GM12892 (cell line): ENCODE results near the gene UBE3D.
"Not testable (repeated sequence)": the region's sequence is repeated elsewhere in the genome, so short reads cannot be mapped to it uniquely, and the experiment has no call there.

Experiments used
- DNase-seq: peaks from one replicate; pipeline ENCODE4 v3.0.0; 2011; ENCODE audit not compliant: insufficient read length
- FAIRE-seq: peaks from 2 replicates; lab custom pipeline; 2011; peaks lifted over from hg19 to GRCh38; lab: Jason Lieb, UNC
- POLR2A ChIP-seq: IDR thresholded peaks from 2 replicates; pipeline ENCODE4 v1.6.1; 2011; ENCODE audit warnings: low read depth, low read length, control low read depth
- POLR2AphosphoS5 ChIP-seq: IDR thresholded peaks from 2 replicates; pipeline ENCODE4 v1.6.1; 2011; ENCODE audit warnings: low read depth, low read length, control low read depth
- TAF1 ChIP-seq: IDR thresholded peaks from 2 replicates; pipeline ENCODE4 v1.6.1; 2011; ENCODE audit warnings: low read depth, mild to moderate bottlenecking, control low read depth, low read length, borderline replicate concordance

The UBE3D gene

DNA sequence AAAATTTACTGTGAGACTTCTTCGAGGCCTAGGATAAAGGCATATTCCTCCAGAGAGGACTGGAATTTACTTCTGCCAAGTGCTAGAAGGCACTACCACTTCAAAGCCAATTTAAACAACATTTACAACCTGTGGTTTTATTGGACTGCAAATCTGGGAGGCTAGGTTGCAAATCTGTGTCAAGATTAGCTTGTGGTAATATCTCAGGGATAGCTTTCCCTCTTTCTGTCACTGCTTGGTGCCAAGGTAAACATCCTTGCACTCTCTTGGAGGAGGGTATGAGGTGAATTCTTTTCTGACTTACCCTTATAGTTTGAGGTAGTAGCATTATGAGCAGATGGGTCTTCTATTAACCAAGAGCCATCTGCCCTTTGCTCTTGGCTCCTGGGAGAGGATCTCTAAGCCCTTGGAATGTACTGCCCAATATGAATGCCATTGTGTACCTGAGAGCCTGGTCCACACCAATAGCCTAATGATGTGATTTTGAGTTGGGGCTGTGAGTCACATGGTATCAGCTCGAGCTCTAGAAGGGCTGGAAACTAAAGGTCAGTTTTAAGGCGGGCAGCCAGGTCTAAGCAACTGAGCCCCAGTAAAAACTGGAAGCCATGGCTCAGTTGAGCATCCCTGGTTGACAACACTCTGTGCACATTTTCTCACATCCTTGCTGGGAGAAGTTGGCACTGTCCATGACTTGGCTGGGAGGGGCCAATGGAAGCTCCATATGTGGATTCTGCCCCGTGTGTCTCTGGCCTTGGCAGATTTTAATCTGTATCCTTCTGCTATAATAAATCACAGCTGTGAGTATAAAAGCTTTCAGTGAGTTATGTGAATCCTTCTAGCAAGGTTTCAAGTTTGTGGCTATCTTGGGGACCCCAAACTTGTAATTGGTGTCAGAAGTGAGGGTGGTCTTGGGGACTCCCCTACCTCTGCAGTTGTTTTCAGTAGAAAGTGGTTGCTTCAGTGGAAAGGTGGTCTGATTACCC is 188.1 kb downstream of the UBE3D start:
- no peak for DNase-seq
- TF ChIP-seq POLR2A (no peak), POLR2AphosphoS5 (no peak), TAF1 (no peak)
- FAIRE-seq, result no peak

DNA sequence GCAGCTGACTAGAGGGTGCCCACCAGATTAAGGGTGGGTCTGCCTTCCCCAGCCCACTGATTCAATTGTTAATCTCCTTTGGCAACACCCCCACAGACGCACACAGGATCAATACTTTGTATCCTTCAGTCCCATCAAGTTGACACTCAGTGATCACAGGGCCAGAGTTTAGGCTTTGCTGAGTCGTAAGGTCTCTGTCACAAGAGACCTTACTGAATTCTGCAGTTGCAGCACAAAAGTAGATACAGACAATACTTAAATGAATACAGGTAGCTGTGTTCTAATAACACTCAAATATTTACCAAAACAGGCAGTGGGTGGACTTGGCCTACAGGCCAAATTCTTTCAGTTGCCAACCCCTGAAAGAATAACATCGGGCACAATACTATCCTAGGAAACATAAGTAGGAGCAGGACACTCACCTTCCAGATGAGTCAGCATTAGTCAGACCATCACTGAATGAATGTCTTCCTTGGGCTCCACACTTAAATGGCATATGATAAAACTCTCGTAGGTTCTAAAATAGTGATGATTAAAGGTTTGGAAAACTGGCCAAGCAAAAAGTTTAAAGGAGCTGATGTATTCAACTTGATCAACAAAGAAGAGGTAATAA is 190.0 kb downstream of the UBE3D start:
- FAIRE-seq (no peak), DNase-seq (no peak)

DNA sequence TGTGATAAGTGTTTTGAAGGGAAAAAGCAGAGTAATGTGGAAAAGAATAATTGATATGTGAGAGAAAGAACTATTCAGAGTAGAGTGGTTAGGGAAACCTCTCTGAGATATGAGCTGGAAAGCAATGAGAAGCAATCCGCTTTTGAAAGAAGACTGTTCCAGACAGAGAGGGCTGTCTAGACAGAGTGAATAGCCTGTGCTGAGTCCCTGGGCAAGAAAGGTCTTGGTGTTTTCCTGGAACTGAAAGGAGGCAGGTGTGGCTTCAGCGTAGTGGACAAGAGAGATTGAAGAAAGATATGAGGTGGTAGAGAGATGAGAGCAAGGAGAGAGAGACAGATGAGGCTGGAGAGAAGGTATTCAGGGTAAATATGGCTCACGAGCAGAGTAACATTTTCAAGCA is 190.8 kb downstream of the UBE3D start:
- TF ChIP-seq POLR2A (no peak), TAF1 (no peak), POLR2AphosphoS5 (no peak)
- no peak for DNase-seq
- FAIRE-seq, result no peak

More for the DNA sequence above, 190.0 kb downstream of the UBE3D start:
- no peak for TF ChIP-seq TAF1

DNA sequence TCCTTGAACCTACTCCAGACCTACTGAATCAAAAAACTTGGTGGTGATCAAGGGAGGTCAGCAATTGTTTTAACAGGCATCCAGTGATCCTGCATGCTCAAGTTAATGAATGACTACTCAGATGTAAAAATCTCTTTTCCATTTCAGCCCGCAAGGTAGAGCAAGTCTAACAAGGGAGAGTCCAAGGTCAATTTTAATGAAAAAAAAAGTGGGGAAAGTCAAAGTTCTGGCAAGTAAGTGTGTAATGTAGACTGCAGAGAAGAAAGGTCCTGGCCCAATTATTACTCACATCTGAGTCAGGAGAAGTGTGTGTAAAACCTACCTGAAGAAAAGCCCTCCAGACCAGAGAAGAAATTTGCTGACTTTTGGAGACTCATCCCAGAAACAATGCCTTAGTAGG is 193.5 kb downstream of the UBE3D start:
- no peak for DNase-seq
- no peak for TF ChIP-seq POLR2A
- TF ChIP-seq POLR2AphosphoS5, result no peak
- no peak for FAIRE-seq

DNA sequence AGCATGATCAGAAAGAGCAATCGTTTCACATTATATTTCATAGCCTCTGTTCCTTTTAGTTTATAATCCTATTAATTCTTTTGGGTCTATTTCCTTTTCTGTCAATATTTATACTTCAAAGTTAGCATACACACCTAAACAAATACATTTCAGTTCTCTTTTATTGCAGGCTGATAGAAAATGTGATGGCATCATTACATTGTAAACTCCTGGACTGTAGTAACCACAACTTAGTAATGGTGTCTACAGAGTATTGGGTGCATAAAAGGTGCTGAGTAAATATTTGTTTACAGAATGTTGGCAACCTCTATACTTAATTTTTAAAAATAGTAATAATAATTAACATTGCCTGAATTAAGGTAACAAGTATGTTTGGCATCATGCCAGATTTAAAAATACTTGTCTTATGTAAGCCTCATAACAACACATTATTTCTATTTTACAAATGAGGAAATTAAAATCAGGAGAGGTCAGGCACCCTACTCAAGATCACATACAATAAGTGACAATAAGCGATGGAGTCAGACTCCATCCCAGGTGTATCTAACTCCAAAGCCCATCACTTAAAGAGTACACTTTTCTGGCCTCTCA is 195.0 kb downstream of the UBE3D start:
- no peak for TF ChIP-seq POLR2A
- TF ChIP-seq TAF1, result no peak
- TF ChIP-seq POLR2AphosphoS5, result no peak
- DNase-seq (no peak), FAIRE-seq (no peak)

DNA sequence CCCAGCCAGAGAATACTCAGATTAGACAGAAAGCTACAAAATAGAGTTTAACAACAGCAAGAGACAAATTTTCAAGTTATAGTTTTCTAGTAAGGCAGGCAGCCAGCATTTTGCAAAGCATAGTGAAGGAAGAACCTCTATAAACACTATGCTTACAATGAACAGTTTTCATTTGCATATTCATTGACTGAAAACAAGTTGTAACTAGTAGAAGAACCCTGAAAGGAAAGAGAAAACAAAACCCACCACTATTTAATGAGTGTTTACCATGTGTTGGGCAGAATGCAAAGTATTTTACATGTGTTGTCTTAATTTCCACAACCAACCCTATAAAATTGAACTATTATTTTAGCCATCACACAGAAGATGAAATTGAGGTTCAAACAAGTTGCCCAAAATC is 196.1 kb downstream of the UBE3D start:
- DNase-seq (no peak), FAIRE-seq (no peak)
- TF ChIP-seq POLR2A (no peak), TAF1 (no peak), POLR2AphosphoS5 (no peak)

DNA sequence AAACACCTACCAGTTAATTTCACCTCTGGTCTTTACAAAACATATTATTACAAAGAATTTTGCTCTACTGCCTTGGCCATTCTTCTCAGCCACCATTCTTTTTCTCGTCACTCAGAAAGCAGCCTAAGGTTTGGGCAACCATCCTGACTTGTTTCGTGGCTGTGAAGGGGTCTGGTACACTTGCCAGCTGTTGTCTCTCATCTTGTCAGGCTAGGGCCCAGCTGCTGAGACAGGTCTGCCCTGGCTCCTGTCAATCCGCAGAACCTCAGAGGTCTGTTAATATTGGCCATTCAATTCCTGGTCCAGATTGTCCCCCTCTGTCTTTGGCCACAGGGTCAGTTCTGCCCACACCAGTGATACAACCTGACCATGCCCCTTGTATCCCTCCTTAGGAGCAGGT is 197.7 kb downstream of the UBE3D start:
- DNase-seq (no peak), FAIRE-seq (no peak)
- TF ChIP-seq TAF1 (no peak), POLR2A (no peak), POLR2AphosphoS5 (no peak)

DNA sequence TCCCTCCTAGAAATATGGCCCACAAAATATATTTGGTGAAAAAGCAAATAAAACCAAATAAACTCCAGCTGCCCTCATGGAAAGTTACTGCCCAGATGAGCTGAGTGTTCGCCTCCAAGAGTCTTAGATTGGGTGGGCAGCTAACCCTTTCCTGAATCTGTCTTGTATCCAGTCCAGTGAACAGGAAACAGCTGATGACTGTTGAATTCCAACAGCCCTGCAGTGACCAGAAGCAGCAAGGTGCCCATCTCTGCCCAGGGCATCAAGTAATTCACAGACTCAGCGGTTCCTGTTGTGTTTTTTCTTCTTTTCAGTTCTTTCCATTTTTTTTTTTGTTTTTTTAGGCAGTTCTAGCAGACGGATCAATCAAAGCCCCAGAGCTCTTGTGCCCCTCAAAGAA is 199.2 kb downstream of the UBE3D start:
- TF ChIP-seq POLR2AphosphoS5 (no peak), TAF1 (no peak), POLR2A (no peak)
- DNase-seq, result no peak
- FAIRE-seq, result no peak

DNA sequence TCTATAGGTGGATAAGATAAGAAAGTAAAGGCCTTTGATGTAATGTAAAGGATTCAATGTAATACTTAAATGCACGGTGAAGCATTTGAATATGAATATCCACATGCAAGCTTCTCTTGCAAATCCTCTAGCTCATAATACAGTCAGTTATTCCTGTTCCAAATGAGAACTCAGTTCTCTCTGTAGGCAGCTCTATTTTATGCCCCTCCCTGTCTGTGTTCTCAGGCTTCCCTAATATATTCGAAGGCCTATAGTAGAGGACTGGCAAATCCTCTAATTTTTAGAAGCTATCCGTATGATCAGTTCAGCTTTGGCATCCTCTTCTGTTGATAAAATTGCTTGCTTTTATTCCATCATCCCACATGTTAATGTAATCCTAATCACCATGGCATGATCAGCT is 200.2 kb downstream of the UBE3D start:
- no peak for FAIRE-seq
- no peak for DNase-seq
- TF ChIP-seq POLR2AphosphoS5, result no peak

DNA sequence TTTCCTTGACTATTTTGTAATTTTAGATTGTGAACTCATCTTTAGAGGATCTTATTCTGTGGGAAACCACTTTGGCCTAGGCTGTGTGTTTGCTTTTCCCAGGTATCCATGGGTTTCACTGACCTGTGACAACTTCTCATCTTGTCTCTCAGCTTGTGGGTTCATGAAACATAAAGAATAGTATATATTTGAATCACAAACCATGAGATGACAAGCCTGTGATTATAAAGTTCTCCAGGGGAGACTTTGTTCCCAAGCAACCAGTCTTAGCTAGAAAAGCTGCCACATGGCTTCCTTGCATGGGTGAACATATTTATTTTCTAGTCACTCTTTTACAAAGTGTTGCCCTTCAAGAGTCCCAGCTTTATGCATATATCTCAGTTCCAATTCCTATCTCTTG is 201.9 kb downstream of the UBE3D start:
- TF ChIP-seq POLR2AphosphoS5, result no peak
- no peak for TF ChIP-seq TAF1
- no peak for TF ChIP-seq POLR2A
- DNase-seq (no peak), FAIRE-seq (no peak)

DNA sequence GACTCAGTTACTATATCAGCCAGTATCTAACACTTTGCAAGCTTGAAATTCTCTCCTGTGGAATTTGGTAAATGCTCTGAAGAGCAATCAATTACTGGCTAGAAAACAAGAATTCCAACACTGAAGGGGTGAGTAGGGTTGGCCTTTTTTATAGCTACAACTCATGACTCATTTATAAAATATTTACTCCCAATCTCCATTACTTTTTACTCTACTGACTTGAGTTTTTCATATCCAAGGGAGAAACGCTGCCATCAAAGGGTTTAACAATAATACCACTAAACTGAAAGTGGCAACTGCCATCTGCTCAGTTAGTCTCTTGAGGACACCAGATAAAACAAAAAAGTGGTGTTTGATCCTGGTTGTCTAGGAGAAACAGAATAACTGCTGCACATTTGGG is 203.1 kb downstream of the UBE3D start:
- TF ChIP-seq POLR2A, result no peak
- no peak for TF ChIP-seq POLR2AphosphoS5
- TF ChIP-seq TAF1, result no peak
- DNase-seq (no peak), FAIRE-seq (no peak)

DNA sequence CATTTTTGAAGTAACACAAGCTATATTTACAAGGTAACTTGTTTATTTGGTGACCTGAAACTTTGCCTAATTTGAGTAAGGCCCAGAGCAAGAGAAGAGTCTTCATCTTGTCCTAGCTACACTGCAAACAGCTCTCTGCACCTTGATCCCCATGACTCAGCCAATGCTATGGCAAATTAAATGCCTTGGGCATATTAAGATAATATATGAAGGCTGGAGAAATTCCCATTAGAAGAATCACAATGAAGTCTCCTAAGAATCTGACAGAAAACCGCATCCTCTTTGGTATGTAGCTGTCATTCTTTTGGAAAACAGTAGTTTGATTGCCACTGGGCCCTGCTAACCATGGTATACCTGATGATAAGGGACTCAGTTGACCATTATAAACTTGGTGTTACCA is 204.5 kb downstream of the UBE3D start:
- TF ChIP-seq POLR2AphosphoS5, result no peak
- TF ChIP-seq TAF1, result no peak
- no peak for TF ChIP-seq POLR2A
- DNase-seq (no peak), FAIRE-seq (no peak)

DNA sequence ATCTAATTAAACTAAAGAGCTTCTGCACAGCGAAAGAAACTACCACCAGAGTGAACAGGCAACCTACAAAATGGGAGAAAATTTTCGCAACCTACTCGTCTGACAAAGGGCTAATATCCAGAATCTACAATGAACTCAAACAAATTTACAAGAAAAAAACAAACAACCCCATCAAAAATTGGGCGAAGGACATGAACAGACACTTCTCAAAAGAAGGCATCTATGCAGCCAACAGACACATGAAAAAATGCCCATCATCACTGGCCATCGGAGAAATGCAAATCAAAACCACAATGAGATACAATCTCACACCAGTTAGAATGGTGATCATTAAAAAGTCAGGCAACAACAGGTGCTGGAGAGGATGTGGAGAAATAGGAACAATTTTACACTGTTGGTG is 209.6 kb downstream of the UBE3D start:
- FAIRE-seq, result not testable (repeated sequence)

DNA sequence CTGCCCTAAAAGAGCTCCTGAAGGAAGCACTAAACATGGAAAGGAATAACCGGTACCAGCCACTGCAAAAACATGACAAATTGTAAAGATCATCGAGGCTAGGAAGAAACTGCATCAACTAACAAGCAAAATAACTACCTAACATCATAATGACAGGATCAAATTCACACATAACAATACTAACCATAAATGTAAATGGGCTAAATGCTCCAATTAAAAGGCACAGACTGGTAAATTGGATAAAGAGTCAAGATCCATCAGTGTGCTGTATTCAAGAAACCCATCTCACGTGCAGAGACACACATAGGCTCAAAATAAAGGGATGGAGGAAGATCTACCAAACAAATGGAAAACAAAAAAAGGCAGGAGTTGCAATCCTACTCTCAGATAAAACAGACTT is 212.7 kb downstream of the UBE3D start:
- not testable (repeated sequence) for DNase-seq

More for the DNA sequence above, 209.6 kb downstream of the UBE3D start:
- DNase-seq, result not testable (repeated sequence)

More for the DNA sequence above, 212.7 kb downstream of the UBE3D start:
- FAIRE-seq, result not testable (repeated sequence)
